IMR-90 (cell line): ENCODE results near the gene CYFIP2. TPM values are rescaled to one million over a fixed set of nuclear protein-coding genes. Genes with fewer than 3 reads are reported as not detected.

Experiments used
- ATAC-seq: fragments of 200-7000 bp; cut with Tn5 transposase; 2 replicates; pipeline ENCODE4 v1.9.1; 2020; ENCODE audit warnings: low read depth, mild to moderate bottlenecking, moderate library complexity
- BruUV-seq: library from RNA; stranded (reverse); fragments of 400-500 nt; replicated peaks from 2 replicates; lab custom pipeline; 2021; lab: Mats Ljungman, UMichigan
- CTCF ChIA-PET: fragments of 300-600 bp; formaldehyde crosslinking; extraction: SDS; loops from one replicate; lab custom pipeline; 2021; ENCODE audit warnings: antibody characterized with exemption; lab: Yijun Ruan, JAX
- POLR2A ChIA-PET: fragments of 300-600 bp; sonication (Branson Sonifier 250); formaldehyde crosslinking; loops from one replicate; lab custom pipeline; 2022; ENCODE audit warnings: antibody characterized with exemption; ENCODE audit not compliant: unreplicated experiment; lab: Charles Lee
- DNase-seq: peaks from one replicate; pipeline ENCODE4 v3.0.0; 2013
- H2AFZ ChIP-seq: replicated peaks from 2 replicates; pipeline ENCODE3; 2013; ENCODE audit warnings: low read length, mild to moderate bottlenecking; ENCODE audit not compliant: poor library complexity
- H2AK5ac ChIP-seq: 2 replicates; pipeline ENCODE4 v1.6.1; 2013; ENCODE audit warnings: low read depth, low read length, inconsistent platforms
- H2AK9ac ChIP-seq: replicated peaks from 2 replicates; pipeline ENCODE3; 2013; ENCODE audit warnings: mild to moderate bottlenecking, low read depth, low read length, moderate library complexity; ENCODE audit not compliant: poor library complexity
- H2BK120ac ChIP-seq: 2 replicates; pipeline ENCODE4 v1.6.1; 2013; ENCODE audit warnings: low read depth, low read length, inconsistent platforms
- H2BK15ac ChIP-seq: 3 replicates; pipeline ENCODE4 v1.6.1; 2013; ENCODE audit warnings: low read depth, low read length, inconsistent platforms
- H2BK20ac ChIP-seq: 2 replicates; pipeline ENCODE4 v1.6.1; 2013; ENCODE audit warnings: low read depth, mild to moderate bottlenecking, inconsistent platforms, low read length, moderate library complexity
- H2BK5ac ChIP-seq: 2 replicates; pipeline ENCODE4 v1.6.1; 2013; ENCODE audit warnings: mild to moderate bottlenecking, low read depth, low read length, inconsistent platforms; ENCODE audit not compliant: poor library complexity, severe bottlenecking
- H3K14ac ChIP-seq: replicated peaks from 2 replicates; pipeline ENCODE4 v1.6.1; 2013; ENCODE audit warnings: low read depth, low read length, inconsistent platforms
- H3K18ac ChIP-seq: 2 replicates; pipeline ENCODE4 v1.6.1; 2013; ENCODE audit warnings: low read depth, low read length, control low read depth
- H3K23ac ChIP-seq: 2 replicates; pipeline ENCODE4 v1.6.1; 2013; ENCODE audit warnings: low read depth, low read length, inconsistent platforms
- H3K27ac ChIP-seq: 2 replicates; pipeline ENCODE4 v1.5.1; 2013; ENCODE audit warnings: mild to moderate bottlenecking, control low read depth, low read length; ENCODE audit not compliant: insufficient read depth
- H3K27me3 ChIP-seq: 2 replicates; pipeline ENCODE4 v1.6.1; 2013; ENCODE audit warnings: low read length; ENCODE audit not compliant: control insufficient read depth, insufficient read depth
- H3K36me3 ChIP-seq: 2 replicates; pipeline ENCODE4 v1.6.1; 2013; ENCODE audit warnings: low read length, mixed read lengths; ENCODE audit not compliant: control insufficient read depth, insufficient read depth
- H3K4ac ChIP-seq: 2 replicates; pipeline ENCODE4 v1.6.1; 2013; ENCODE audit warnings: low read depth, low read length, inconsistent platforms
- H3K4me1 ChIP-seq: 2 replicates; pipeline ENCODE4 v1.6.1; 2013; ENCODE audit warnings: low read length, mixed read lengths; ENCODE audit not compliant: control insufficient read depth, insufficient read depth
- H3K4me2 ChIP-seq: 2 replicates; pipeline ENCODE4 v1.6.1; 2013; ENCODE audit warnings: low read depth, mild to moderate bottlenecking, control low read depth, low read length, moderate library complexity
- H3K4me3 ChIP-seq: 2 replicates; pipeline ENCODE4 v1.5.1; 2013; ENCODE audit warnings: low read depth, mild to moderate bottlenecking, control low read depth, low read length, moderate library complexity; ENCODE audit not compliant: insufficient read depth
- H3K56ac ChIP-seq: 2 replicates; pipeline ENCODE4 v1.6.1; 2013; ENCODE audit warnings: low read length, inconsistent platforms; ENCODE audit not compliant: insufficient read depth; ENCODE audit errors: extremely low read depth
- H3K79me1 ChIP-seq, 2 experiments: 2 replicates each; pipeline ENCODE4 v1.6.1; 2013; ENCODE audit warnings: low read length in 2 of 2, inconsistent platforms in 1 of 2, low read depth in 1 of 2
- H3K9ac ChIP-seq: 2 replicates; pipeline ENCODE4 v1.6.1; 2013; ENCODE audit warnings: low read depth, low read length, control low read depth
- H3K9me1 ChIP-seq: 2 replicates; pipeline ENCODE4 v1.6.1; 2013; ENCODE audit warnings: low read length, inconsistent platforms; ENCODE audit not compliant: insufficient read depth
- H3K9me3 ChIP-seq: 2 replicates; pipeline ENCODE4 v1.6.1; 2013; ENCODE audit warnings: low read length; ENCODE audit not compliant: control insufficient read depth, insufficient read depth
- H4K20me1 ChIP-seq: 2 replicates; pipeline ENCODE4 v1.6.1; 2013; ENCODE audit warnings: low read length, inconsistent platforms; ENCODE audit not compliant: insufficient read depth
- H4K5ac ChIP-seq: 2 replicates; pipeline ENCODE4 v1.6.1; 2013; ENCODE audit warnings: mild to moderate bottlenecking, low read depth, low read length, control low read depth
- H4K8ac ChIP-seq, 2 experiments: 2 replicates each; pipeline ENCODE4 v1.6.1; 2013; ENCODE audit warnings: low read depth in 2 of 2, low read length in 2 of 2, control low read depth in 1 of 2, inconsistent platforms in 1 of 2
- H4K91ac ChIP-seq: 2 replicates; pipeline ENCODE4 v1.6.1; 2013; ENCODE audit warnings: low read depth, low read length, inconsistent platforms; ENCODE audit not compliant: insufficient read depth
- BHLHE40 ChIP-seq: fragments of 150-350 bp; IDR thresholded peaks from 2 replicates; pipeline ENCODE4 v1.6.1; 2016; ENCODE audit warnings: mild to moderate bottlenecking, low read depth, low read length
- CEBPB ChIP-seq: IDR thresholded peaks from 2 replicates; pipeline ENCODE4 v1.6.1; 2012; ENCODE audit warnings: low read depth, low read length, improper control_type of control experiment
- CHD1 ChIP-seq: IDR thresholded peaks from 2 replicates; pipeline ENCODE4 v1.6.1; 2012; ENCODE audit warnings: low read depth, low read length, improper control_type of control experiment
- MAFK ChIP-seq: IDR thresholded peaks from 2 replicates; pipeline ENCODE4 v1.6.1; 2012; ENCODE audit warnings: low read depth, low read length, improper control_type of control experiment
- MXI1 ChIP-seq: IDR thresholded peaks from 2 replicates; pipeline ENCODE4 v1.6.1; 2012; ENCODE audit warnings: low read depth, mild to moderate bottlenecking, low read length, moderate library complexity, borderline replicate concordance
- NFE2L2 ChIP-seq: fragments of 150-350 bp; IDR thresholded peaks from 2 replicates; pipeline ENCODE4 v1.6.1; 2016; ENCODE audit warnings: low read depth, mild to moderate bottlenecking, low read length
- POLR2A ChIP-seq: IDR thresholded peaks from 2 replicates; pipeline ENCODE4 v1.6.1; 2012; ENCODE audit warnings: mild to moderate bottlenecking, low read depth, low read length
- RAD21 ChIP-seq: IDR thresholded peaks from 2 replicates; pipeline ENCODE4 v1.6.1; 2012; ENCODE audit warnings: low read length, improper control_type of control experiment
- RFX5 ChIP-seq: IDR thresholded peaks from 2 replicates; pipeline ENCODE4 v1.8.0; 2012; ENCODE audit warnings: low read depth, mild to moderate bottlenecking, low read length, moderate library complexity
- SMC3 ChIP-seq: fragments of 150-350 bp; IDR thresholded peaks from 2 replicates; pipeline ENCODE4 v1.6.1; 2016; ENCODE audit warnings: low read depth, mild to moderate bottlenecking, antibody characterized with exemption, low read length, moderate library complexity
- USF2 ChIP-seq: fragments of 150-350 bp; IDR thresholded peaks from 2 replicates; pipeline ENCODE4 v1.6.1; 2017; ENCODE audit warnings: mild to moderate bottlenecking, antibody characterized with exemption, low read length, low read depth
- WGBS, 2 experiments: methylation state at CpG; one replicate each; pipeline versions ENCODE4 v1.1.5 to v1.1.7; 2013; ENCODE audit warnings: missing lambda C conversion rate in 2 of 2; ENCODE audit not compliant: insufficient read length in 1 of 2; ENCODE audit errors: extremely low coverage in 2 of 2; 5-methylcytosine and 5-hydroxymethylcytosine counted together
- dilution Hi-C: fragments of 300-500 bp; cut with HindIII; formaldehyde crosslinking; loops from one replicate; pipeline ENCODE4 v1.14.3; 2018; ENCODE audit warnings: low sequenced_read_pairs; ENCODE audit not compliant: unreplicated experiment
- in situ Hi-C: fragments of 300-500 bp; cut with MboI; formaldehyde crosslinking; loops from 3 replicates; pipeline ENCODE4 v1.14.3; 2019; ENCODE audit warnings: low sequenced_read_pairs, inconsistent platforms, mixed read lengths
- intact Hi-C: fragments of 100-400 bp; cut with micrococcal nuclease; formaldehyde crosslinking; loops from 2 replicates; pipeline ENCODE4 v1.10.0; 2022
- polyA plus RNA-seq, 3 experiments: library from polyadenylated mRNA; depleted of rRNA; stranded (reverse); fragments of >200 nt; gene quantifications; 2 replicates each; pipeline ENCODE4 v1.2.3, GENCODE V29; 2012; ENCODE audit warnings: low replicate concordance in 1 of 3
- total RNA-seq: library from RNA; depleted of rRNA; stranded (reverse); fragments of >200 nt; gene quantifications from 2 replicates; pipeline ENCODE4 v1.2.3, GENCODE V29; 2012
- TF ChIP-seq, protein P1 (sequence below): conservative IDR thresholded peaks from 2 replicates; pipeline ENCODE4 v1.5.1; 2012; ENCODE audit warnings: mild to moderate bottlenecking, low read depth, low read length, improper control_type of control experiment

CYFIP2 gene
- total and polyA plus RNA-seq, 2 of the 4 experiments (the other 2 are of a cell fraction) = 6.8 to 13.4 TPM

DNA sequence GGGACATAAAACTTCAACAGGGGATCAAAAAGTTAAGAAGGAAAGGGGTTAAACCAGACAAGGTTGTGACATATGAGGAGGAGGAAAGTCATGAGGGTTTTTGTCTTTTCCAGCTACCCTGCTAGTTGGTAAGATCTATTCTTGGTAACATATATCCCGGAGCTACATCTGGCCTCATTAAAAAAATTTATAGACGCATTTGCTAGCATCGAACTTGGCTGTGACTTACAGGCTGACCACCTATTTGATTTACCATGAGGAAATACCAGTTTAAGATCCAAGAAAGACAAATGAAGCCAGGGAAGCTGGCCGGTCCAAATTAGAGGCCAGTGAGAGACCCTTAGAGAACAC, 106.5 kb downstream of the CYFIP2 start:
- Histone ChIP-seq H3K27me3 (no peaks in the 10 kb centered on the region), H3K79me1 (no peaks in the 10 kb centered on the region), H4K8ac (peak overlapping the region; percentile 54 to 79), H2BK15ac (peak overlapping the region; percentile 97; the same call in 2 of the 3 replicates), H2BK120ac (peak overlapping the region; percentile 97), H2BK20ac (peak overlapping the region; percentile 87), H3K4me2 (no peak overlapping the region), H3K27ac (peak overlapping the region; percentile 30), H3K9me1 (peaks cover 9% of the 10 kb centered on the region; the same call in 1 of the 2 replicates), H3K36me3 (no peaks in the 10 kb centered on the region), H3K9me3 (no peaks in the 10 kb centered on the region), H4K20me1 (no peaks in the 10 kb centered on the region), H3K4me3 (no peak overlapping the region), H4K91ac (peak overlapping the region; percentile 86), H3K4ac (peak overlapping the region; percentile 80), H3K4me1 (peaks cover 9% of the 10 kb centered on the region), H4K5ac (peak overlapping the region; percentile 21; the same call in 1 of the 2 replicates), H3K14ac (peak overlapping the region; percentile 80; the same call in 1 of the 2 replicates), H3K9ac (no peak overlapping the region), H2AFZ (peak overlapping the region; percentile 24), H2AK5ac (peak overlapping the region; percentile 81), H3K23ac (peak overlapping the region; percentile 49; the same call in 1 of the 2 replicates), H2AK9ac (peak overlapping the region; percentile 77), H3K56ac (peak overlapping the region; percentile 85), H2BK5ac (peak overlapping the region; percentile 97), H3K18ac (peak overlapping the region; percentile 79)
- ATAC-seq (no peak), DNase-seq (no peak)
- dilution Hi-C loops (no loop called here), in situ Hi-C loops (no loop called here), intact Hi-C loops (loop anchor here (5.0 kb wide), 1 partner anchor 185 kb away; no protein-coding TSS in a partner anchor)
- CTCF ChIA-PET = interaction anchor here (1.5 kb wide), 1 partner anchor 371 kb away, joined by 4 read pairs; the partner anchor contains the start of gene LSM11
- 65% methylated on average over 3 of the region's 4 CpGs; no CpG with 5 or more reads in 1 of the 2 experiments for WGBS, 2 experiments
- TF ChIP-seq RFX5 (no peak), RAD21 (no peak), CHD1 (no peak), MXI1 (no peak), CEBPB (no peak), MAFK (no peak), NFE2L2 (no peak), BHLHE40 (no peak), SMC3 (no peak), POLR2A (no peak), USF2 (no peak)
- TF ChIP-seq, protein P1, sequence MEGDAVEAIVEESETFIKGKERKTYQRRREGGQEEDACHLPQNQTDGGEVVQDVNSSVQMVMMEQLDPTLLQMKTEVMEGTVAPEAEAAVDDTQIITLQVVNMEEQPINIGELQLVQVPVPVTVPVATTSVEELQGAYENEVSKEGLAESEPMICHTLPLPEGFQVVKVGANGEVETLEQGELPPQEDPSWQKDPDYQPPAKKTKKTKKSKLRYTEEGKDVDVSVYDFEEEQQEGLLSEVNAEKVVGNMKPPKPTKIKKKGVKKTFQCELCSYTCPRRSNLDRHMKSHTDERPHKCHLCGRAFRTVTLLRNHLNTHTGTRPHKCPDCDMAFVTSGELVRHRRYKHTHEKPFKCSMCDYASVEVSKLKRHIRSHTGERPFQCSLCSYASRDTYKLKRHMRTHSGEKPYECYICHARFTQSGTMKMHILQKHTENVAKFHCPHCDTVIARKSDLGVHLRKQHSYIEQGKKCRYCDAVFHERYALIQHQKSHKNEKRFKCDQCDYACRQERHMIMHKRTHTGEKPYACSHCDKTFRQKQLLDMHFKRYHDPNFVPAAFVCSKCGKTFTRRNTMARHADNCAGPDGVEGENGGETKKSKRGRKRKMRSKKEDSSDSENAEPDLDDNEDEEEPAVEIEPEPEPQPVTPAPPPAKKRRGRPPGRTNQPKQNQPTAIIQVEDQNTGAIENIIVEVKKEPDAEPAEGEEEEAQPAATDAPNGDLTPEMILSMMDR = no peak
- BruUV-seq = no TSS peak
- POLR2A ChIA-PET = no interaction called here
